Heart left ventricle (tissue), 16 donors: ENCODE data around the gene SOCS6. TPM values are rescaled to one million over a fixed set of nuclear protein-coding genes. Genes with fewer than 3 reads are reported as not detected.
A peak's percentile ranks its signal among the peaks of the same experiment; 100 is the strongest.
"Not testable (repeated sequence)": the region's sequence is repeated elsewhere in the genome, so short reads cannot be mapped to it uniquely, and the experiment has no call there.

ENCODE experiments used
- ATAC-seq, 4 donors: fragments of 200-7000 bp; cut with Tn5 transposase; one replicate each; pipeline ENCODE4 v1.9.1; 2020 to 2022; ENCODE audit warnings: moderate library complexity in 4 of 4, mild to moderate bottlenecking in 3 of 4, moderate number of reproducible peaks in 1 of 4
- DNase-seq, 5 donors: peaks; one replicate each; pipeline ENCODE4 v3.0.0-alpha.2; 2020
- H3K27ac ChIP-seq, 12 donors: fragments of 200-600 bp; sonication (generic) in 4 of 12; one replicate each; pipeline versions ENCODE4 v1.5.0 to v1.8.0; 2016 to 2022; ENCODE audit warnings: mild to moderate bottlenecking in 2 of 12
- H3K27me3 ChIP-seq, 9 donors: fragments of 200-600 bp; sonication (generic) in 2 of 9; one replicate each; pipeline versions ENCODE4 v1.5.1 to v1.8.0; 2016 to 2022; ENCODE audit warnings: mild to moderate bottlenecking in 3 of 9
- H3K36me3 ChIP-seq, 9 donors: fragments of 200-600 bp; sonication (generic) in 2 of 9; one replicate each; pipeline versions ENCODE4 v1.5.0 to v1.8.0; 2018 to 2022; ENCODE audit warnings: mild to moderate bottlenecking in 2 of 9
- H3K4me1 ChIP-seq, 12 donors: fragments of 200-600 bp; sonication (generic) in 4 of 12; one replicate each; pipeline versions ENCODE4 v1.5.0 to v1.8.0; 2016 to 2022; ENCODE audit warnings: mild to moderate bottlenecking in 3 of 12
- H3K4me3 ChIP-seq, 12 donors: fragments of 200-600 bp; sonication (generic) in 4 of 12; one replicate each; pipeline versions ENCODE4 v1.5.0 to v1.8.0; 2017 to 2022; ENCODE audit warnings: mild to moderate bottlenecking in 9 of 12, moderate library complexity in 4 of 12
- H3K9me3 ChIP-seq, 12 donors: fragments of 200-600 bp; sonication (generic) in 4 of 12; one replicate each; pipeline versions ENCODE4 v1.5.0 to v1.8.0; 2016 to 2022; ENCODE audit warnings: mild to moderate bottlenecking in 1 of 12
- POLR2A ChIP-seq, 2 donors: fragments of 450-650 bp; IDR thresholded peaks; one replicate each; pipeline ENCODE4 v1.6.1; 2017; ENCODE audit warnings: antibody characterized with exemption in 2 of 2, mild to moderate bottlenecking in 2 of 2, moderate library complexity in 2 of 2
- WGBS, 4 donors: extraction: QIAGEN DNeasy Blood & Tissue Kit in 2 of 4; methylation state at CpG; one replicate each; pipeline versions ENCODE4 v1.1.5 to v1.1.7; 2013 to 2018; 5-methylcytosine and 5-hydroxymethylcytosine counted together
- intact Hi-C, 10 donors: fragments of 100-400 bp; cut with DNase I; formaldehyde crosslinking; loops; one replicate each; pipeline versions ENCODE4 v1.11.1 to v1.14.2; 2022
- polyA plus RNA-seq, 2 donors: library from polyadenylated mRNA; stranded (reverse); fragments of 200-250 nt; gene quantifications; one replicate each; pipeline ENCODE4 v1.2.3, GENCODE V29; 2013
- total RNA-seq, 9 donors: library from RNA; depleted of rRNA in 2 of 9; stranded (reverse); fragments of >200 nt in 2 of 9; fragmentation: NEBNext Ultra II Directional in 3 of 9; extraction: Animal tissue kit (Norgen Biotek cat#: 25700) in 3 of 9; gene quantifications; one replicate each; pipeline versions ENCODE4 v1.1.0 to v1.2.4, GENCODE V29; 2016 to 2023
- TF ChIP-seq, protein P1 (sequence below), 12 donors: fragments of 200-600 bp; sonication (generic) in 4 of 12; IDR thresholded peaks; one replicate each; pipeline versions ENCODE4 v1.5.0 to v1.8.0; 2018 to 2022; ENCODE audit warnings: antibody characterized with exemption in 12 of 12, mild to moderate bottlenecking in 5 of 12
- donor health status: ischemic (EF 13 %, LVEDD 7.1; RV severe dilation, severe dysfunction).
- donor health status: healthy with polysubstance abuse.
- donor health status: DM: no; HTN: yes; CAD: no.
- donor health status: DM: no; HTN: no; CAD: no.
- donor health status: ischemic (EF 25% LVEDD 6.9; RV normal size, moderate dysfunction).
- donor health status: ischemic (EF 25% LVEDD 5.7; RV mildly dilated, moderate dysfunction).
- donor health status: healthy.
- donor health status: DM: yes; HTN: yes; CAD: no.
- donor health status: ischemic (EF 35%, LVEDD 5.7; RV mildly dilated, moderate dysfunction).
- donor health status: nonischemic (EF 11% LVEDD 7.7; RV severe dilation, severe dysfunction).
- donor health status: DM: yes; HTN: yes; CAD: no.
- donor health status: PGD.
- donor health status: ischemic (EF 29% LVEDD 5.4; RV normal size, mild dysfunction).
- donor health status: nonischemic (EF 23%, LVEDD 6.1; RV moderate dilation, normal function).

Gene SOCS6
- total and polyA plus RNA-seq, 11 donors = 6.5 to 32.9 (median 21.4) TPM

DNA sequence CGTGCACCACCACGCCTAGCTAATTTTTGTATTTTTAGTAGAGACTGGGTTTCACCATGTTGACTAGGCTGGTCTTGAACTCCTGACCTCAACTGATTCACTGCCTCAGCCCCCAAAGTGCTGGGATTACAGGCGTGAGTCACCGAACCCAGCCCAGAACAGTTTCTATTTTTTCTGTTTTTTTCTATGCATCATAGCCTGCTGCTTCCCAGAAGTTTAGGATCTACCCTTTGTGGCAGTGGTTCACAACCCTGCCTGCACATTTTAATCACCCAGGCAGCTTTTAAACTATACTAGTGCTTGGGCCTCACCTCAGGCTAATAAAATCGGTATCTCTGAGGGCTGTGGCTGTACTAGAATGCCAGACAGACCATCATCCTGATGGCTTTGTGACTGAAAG, 39.7 kb upstream of the SOCS6 start:
- Histone ChIP-seq H3K9me3 (no peaks in the 10 kb centered on the region), H3K4me1 (peaks cover 0 to 12% (median 6%) of the 10 kb centered on the region in 12 donors), H3K27ac (no peak overlapping the region), H3K36me3 (no peaks in the 10 kb centered on the region), H3K27me3 (no peaks in the 10 kb centered on the region), H3K4me3 (no peak overlapping the region)
- WGBS, 4 donors = 86 to 93% (median 90%) methylated on average over 5 of the region's 5 CpGs
- no peak for ATAC-seq
- TF ChIP-seq POLR2A (IDR thresholded peaks at IDR 0.05) = no peak
- TF ChIP-seq, protein P1, sequence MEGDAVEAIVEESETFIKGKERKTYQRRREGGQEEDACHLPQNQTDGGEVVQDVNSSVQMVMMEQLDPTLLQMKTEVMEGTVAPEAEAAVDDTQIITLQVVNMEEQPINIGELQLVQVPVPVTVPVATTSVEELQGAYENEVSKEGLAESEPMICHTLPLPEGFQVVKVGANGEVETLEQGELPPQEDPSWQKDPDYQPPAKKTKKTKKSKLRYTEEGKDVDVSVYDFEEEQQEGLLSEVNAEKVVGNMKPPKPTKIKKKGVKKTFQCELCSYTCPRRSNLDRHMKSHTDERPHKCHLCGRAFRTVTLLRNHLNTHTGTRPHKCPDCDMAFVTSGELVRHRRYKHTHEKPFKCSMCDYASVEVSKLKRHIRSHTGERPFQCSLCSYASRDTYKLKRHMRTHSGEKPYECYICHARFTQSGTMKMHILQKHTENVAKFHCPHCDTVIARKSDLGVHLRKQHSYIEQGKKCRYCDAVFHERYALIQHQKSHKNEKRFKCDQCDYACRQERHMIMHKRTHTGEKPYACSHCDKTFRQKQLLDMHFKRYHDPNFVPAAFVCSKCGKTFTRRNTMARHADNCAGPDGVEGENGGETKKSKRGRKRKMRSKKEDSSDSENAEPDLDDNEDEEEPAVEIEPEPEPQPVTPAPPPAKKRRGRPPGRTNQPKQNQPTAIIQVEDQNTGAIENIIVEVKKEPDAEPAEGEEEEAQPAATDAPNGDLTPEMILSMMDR (IDR thresholded peaks at IDR 0.05) = no peak
- intact Hi-C loops = no loop called here
- DNase-seq = no peak

DNA sequence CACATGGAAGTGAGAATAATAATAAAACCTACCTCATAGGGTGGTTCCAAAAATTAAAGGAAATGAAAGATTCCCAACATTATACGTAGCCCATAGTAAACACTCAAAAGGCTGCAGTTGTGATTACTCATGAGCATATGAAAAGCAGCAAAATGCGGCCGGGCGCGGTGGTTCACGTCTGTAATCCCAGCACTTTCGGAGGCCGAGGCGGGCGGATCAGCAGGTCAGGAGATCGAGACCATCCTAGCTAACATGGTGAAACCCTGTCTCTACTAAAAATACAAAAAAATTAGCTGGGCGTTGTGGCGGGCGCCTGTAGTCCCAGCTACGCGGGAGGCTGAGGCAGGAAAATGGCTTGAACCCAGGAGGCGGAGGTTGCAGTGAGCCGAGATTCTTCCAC, 39.0 kb upstream of the SOCS6 start:
- H3K4me1 ChIP-seq = peaks cover 0 to 12% (median 6%) of the 10 kb centered on the region in 12 donors
- H3K27me3 ChIP-seq, ATAC-seq, intact Hi-C loops, H3K27ac ChIP-seq, H3K4me3 ChIP-seq, H3K36me3 ChIP-seq, H3K9me3 ChIP-seq, DNase-seq: not testable (repeated sequence)
- WGBS, 4 donors = 94 to 97% (median 96%) methylated on average over 18 of the region's 18 CpGs

DNA sequence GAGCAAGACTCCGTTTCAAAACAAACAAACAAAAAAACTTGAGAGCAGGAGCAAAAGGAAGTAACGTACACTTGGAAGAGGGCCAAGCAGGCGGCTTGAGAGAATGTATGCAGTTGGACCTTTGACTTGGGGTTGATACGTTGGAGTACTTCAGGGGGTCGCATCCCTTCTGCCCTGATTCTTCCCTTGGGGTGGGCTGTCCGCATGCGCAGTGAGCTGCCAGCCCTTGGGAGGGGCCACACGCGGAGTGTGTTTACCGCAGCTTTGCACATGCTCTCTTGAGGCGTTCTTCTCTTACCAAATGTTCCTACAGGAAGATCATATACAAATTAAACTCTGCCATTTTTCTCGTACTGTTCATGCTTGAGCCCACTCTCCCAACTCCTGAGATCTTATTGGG, 38.1 kb upstream of the SOCS6 start:
- intact Hi-C loops = no loop called here
- H3K4me1 ChIP-seq = peaks cover 0 to 12% (median 6%) of the 10 kb centered on the region in 12 donors
- H3K27ac ChIP-seq = no peak overlapping the region
- DNase-seq (no peak), ATAC-seq (no peak)
- H3K27me3 ChIP-seq = no peaks in the 10 kb centered on the region
- 75 to 89% (median 83%) methylated on average over 12 of the region's 12 CpGs for WGBS, 4 donors
- H3K4me3 ChIP-seq = no peak overlapping the region
- H3K36me3 ChIP-seq = no peaks in the 10 kb centered on the region
- TF ChIP-seq POLR2A (IDR thresholded peaks at IDR 0.05) = no peak
- TF ChIP-seq, protein P1 (IDR thresholded peaks at IDR 0.05) = no peak
- no peaks in the 10 kb centered on the region for H3K9me3 ChIP-seq

DNA sequence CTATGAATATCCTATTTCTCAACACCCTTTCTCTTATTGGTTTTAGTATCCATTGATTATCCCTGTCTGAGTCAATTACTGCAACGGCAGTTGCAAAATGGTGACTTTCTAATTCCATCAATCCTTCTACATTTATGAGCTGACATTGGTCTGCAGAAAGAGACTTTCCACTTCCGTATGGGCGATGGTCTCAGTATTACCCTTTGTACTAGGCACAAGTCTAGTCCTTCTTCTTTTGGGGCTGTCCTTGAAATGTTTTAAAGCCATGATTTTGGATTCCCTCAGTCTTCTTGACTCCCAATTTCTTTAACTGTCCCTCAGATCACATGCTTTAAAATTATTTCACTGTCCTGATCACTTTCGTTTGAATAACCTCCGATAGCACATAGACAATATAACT, 32.7 kb upstream of the SOCS6 start:
- Histone ChIP-seq H3K27ac (no peak overlapping the region), H3K27me3 (no peaks in the 10 kb centered on the region), H3K4me1 (no peaks in the 10 kb centered on the region), H3K9me3 (no peaks in the 10 kb centered on the region), H3K36me3 (no peaks in the 10 kb centered on the region), H3K4me3 (no peak overlapping the region)
- WGBS, 4 donors = 72 to 85% (median 76%) methylated on average over 5 of the region's 5 CpGs
- DNase-seq = no peak
- intact Hi-C loops = no loop called here
- ATAC-seq = no peak
- TF ChIP-seq, protein P1 (IDR thresholded peaks at IDR 0.05) = no peak
- no peak for TF ChIP-seq POLR2A (IDR thresholded peaks at IDR 0.05)

DNA sequence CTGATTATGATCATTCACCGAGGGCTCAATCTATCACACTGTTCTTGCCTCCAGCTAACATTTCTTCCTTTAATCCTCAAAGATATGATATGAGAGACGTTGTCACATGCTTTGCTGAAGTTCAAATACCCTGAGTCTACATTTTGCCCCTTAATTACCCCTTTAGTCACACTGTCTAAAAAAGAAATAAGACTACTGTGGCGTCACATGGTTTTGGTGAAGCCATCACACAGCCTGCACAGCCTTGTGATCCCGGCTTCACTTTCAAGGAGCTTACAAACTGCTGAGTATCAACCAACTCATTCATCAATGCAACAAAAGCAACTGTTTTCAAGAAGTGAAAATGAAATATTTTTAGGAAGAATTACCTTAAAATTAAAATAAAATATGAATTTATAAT, 31.9 kb upstream of the SOCS6 start:
- ATAC-seq (peak in 1 of 4 donors; percentile 59), DNase-seq (no peak)
- WGBS, 4 donors = 44 to 64% (median 51%) methylated on average over 4 of the region's 4 CpGs
- H3K27me3 ChIP-seq = no peaks in the 10 kb centered on the region
- intact Hi-C loops = no loop called here
- no peaks in the 10 kb centered on the region for H3K4me1 ChIP-seq
- H3K9me3 ChIP-seq = no peaks in the 10 kb centered on the region
- TF ChIP-seq, protein P1 (IDR thresholded peaks at IDR 0.05) = no peak
- TF ChIP-seq POLR2A (IDR thresholded peaks at IDR 0.05) = no peak
- H3K36me3 ChIP-seq = no peaks in the 10 kb centered on the region
- H3K4me3 ChIP-seq = no peak overlapping the region
- H3K27ac ChIP-seq = no peak overlapping the region
